SU-DHL-6 (cell line): Measurements from ENCODE around the gene DUSP28.

Experiments
- EZH2phosphoT487 ChIP-seq: fragments of 200-600 bp; sonication (generic), shearing (Covaris generic); conservative IDR thresholded peaks from 2 replicates; pipeline ENCODE4 v1.6.1; 2018; ENCODE audit warnings: mild to moderate bottlenecking, antibody characterized with exemption, low read length, moderate library complexity, mixed read lengths
- TF ChIP-seq, protein P1 (sequence below): fragments of 200-600 bp; sonication (generic); IDR thresholded peaks from one replicate; pipeline ENCODE4 v1.5.1; 2017; ENCODE audit warnings: antibody characterized with exemption, mild to moderate bottlenecking, low read length, moderate library complexity; ENCODE audit not compliant: insufficient read depth, poor library complexity, severe bottlenecking

DNA sequence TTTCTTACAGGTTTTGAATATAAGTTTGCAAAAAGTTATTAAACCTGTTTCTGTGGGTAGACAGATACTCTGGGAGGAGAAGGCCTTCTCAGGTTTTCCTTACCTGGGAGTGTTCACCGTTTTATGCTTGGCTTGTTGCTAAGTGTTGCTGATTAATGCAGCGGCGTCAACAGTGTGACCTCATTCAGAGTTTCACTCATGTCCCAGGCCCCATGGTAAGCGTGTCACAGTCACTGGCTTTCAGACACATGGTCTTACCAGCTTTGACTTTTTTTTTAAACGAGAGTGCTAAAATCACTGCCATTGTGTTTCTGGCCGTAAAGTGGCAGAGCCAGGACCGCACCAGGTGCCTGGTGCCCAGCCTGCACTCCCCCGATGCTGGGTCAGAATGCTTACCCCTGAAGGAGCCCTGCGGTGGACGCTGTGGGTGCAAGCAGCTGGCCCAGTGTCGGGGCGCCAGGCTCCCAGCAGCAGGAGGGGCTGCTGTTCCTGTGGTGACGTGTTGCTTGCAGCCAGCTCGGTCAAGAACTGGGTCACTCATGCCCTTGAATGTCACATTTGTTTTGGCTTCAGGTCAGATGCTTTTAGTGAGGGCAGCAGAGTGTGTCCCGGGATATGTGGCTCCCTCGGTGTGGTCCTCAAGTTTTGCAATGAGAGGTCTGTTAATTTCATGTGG lies 29.8 kb downstream of the DUSP28 start:
- TF ChIP-seq, protein P1, sequence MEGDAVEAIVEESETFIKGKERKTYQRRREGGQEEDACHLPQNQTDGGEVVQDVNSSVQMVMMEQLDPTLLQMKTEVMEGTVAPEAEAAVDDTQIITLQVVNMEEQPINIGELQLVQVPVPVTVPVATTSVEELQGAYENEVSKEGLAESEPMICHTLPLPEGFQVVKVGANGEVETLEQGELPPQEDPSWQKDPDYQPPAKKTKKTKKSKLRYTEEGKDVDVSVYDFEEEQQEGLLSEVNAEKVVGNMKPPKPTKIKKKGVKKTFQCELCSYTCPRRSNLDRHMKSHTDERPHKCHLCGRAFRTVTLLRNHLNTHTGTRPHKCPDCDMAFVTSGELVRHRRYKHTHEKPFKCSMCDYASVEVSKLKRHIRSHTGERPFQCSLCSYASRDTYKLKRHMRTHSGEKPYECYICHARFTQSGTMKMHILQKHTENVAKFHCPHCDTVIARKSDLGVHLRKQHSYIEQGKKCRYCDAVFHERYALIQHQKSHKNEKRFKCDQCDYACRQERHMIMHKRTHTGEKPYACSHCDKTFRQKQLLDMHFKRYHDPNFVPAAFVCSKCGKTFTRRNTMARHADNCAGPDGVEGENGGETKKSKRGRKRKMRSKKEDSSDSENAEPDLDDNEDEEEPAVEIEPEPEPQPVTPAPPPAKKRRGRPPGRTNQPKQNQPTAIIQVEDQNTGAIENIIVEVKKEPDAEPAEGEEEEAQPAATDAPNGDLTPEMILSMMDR = no peak
- no peak for TF ChIP-seq EZH2phosphoT487
